ENCODE data around the gene CEMIP. TPM values are rescaled to one million over a fixed set of nuclear protein-coding genes. Genes with fewer than 3 reads are reported as not detected.

CEMIP gene
- total RNA-seq, 1 experiment from 2014 or later = 3.5 TPM

DNA sequence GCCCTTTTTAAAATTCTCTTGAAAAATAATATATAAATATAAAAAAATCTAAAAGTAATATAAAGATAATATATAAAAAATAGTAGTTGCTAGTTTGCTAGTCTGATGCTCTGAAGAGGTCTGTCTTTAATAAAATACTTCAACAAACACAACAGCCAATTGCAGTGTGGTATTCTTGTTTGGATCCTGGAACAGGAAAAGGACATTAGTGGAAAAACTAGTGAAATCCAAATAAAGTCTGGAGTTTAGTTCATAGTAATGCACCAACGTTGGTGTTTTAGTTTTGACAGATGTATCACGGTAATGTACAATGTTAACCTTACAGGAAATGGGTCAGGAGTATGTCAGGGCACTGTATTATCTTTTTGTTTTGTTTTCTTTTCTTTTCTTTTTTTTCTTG lies 26.0 kb upstream of the CEMIP start:
- TF ChIP-seq YY1 (IDR thresholded peaks at IDR 0.05; ENCODE audit: extremely low read depth, insufficient replicate concordance, low read depth, low read length) (no peak), EGR1 (IDR thresholded peaks at IDR 0.05; ENCODE audit: low read depth) (no peak), JUND (IDR thresholded peaks at IDR 0.05) (no peak), RAD21 (IDR thresholded peaks at IDR 0.05; ENCODE audit: low read depth) (no peak), ZFX (IDR thresholded peaks at IDR 0.05) (no peak), POLR2AphosphoS5 (IDR thresholded peaks at IDR 0.05; ENCODE audit: low read depth, low read length) (no peak), TCF7L2 (IDR thresholded peaks at IDR 0.05; ENCODE audit: borderline replicate concordance, extremely low read depth, insufficient read depth, insufficient read length) (no peak), CBX3 (IDR thresholded peaks at IDR 0.05; ENCODE audit: low read depth) (no peak), CEBPB (IDR thresholded peaks at IDR 0.05; ENCODE audit: low read depth) (no peak), SP1 (IDR thresholded peaks at IDR 0.05; ENCODE audit: low read depth) (no peak), FOSL1 (IDR thresholded peaks at IDR 0.05; ENCODE audit: low read depth) (no peak), SIN3A (IDR thresholded peaks at IDR 0.05; ENCODE audit: low read depth) (no peak), EZH2 (IDR thresholded peaks at IDR 0.05) (no peak)
- TF ChIP-seq, protein P1, sequence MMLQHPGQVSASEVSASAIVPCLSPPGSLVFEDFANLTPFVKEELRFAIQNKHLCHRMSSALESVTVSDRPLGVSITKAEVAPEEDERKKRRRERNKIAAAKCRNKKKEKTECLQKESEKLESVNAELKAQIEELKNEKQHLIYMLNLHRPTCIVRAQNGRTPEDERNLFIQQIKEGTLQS (IDR thresholded peaks at IDR 0.05) = no peak
- TF ChIP-seq, protein P2, sequence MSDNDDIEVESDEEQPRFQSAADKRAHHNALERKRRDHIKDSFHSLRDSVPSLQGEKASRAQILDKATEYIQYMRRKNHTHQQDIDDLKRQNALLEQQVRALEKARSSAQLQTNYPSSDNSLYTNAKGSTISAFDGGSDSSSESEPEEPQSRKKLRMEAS (IDR thresholded peaks at IDR 0.05) = no peak
- TF ChIP-seq, protein P3, sequence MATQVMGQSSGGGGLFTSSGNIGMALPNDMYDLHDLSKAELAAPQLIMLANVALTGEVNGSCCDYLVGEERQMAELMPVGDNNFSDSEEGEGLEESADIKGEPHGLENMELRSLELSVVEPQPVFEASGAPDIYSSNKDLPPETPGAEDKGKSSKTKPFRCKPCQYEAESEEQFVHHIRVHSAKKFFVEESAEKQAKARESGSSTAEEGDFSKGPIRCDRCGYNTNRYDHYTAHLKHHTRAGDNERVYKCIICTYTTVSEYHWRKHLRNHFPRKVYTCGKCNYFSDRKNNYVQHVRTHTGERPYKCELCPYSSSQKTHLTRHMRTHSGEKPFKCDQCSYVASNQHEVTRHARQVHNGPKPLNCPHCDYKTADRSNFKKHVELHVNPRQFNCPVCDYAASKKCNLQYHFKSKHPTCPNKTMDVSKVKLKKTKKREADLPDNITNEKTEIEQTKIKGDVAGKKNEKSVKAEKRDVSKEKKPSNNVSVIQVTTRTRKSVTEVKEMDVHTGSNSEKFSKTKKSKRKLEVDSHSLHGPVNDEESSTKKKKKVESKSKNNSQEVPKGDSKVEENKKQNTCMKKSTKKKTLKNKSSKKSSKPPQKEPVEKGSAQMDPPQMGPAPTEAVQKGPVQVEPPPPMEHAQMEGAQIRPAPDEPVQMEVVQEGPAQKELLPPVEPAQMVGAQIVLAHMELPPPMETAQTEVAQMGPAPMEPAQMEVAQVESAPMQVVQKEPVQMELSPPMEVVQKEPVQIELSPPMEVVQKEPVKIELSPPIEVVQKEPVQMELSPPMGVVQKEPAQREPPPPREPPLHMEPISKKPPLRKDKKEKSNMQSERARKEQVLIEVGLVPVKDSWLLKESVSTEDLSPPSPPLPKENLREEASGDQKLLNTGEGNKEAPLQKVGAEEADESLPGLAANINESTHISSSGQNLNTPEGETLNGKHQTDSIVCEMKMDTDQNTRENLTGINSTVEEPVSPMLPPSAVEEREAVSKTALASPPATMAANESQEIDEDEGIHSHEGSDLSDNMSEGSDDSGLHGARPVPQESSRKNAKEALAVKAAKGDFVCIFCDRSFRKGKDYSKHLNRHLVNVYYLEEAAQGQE (IDR thresholded peaks at IDR 0.05; ENCODE audit: low read depth) = no peak
- no TSS peak for BruUV-seq (replicated peaks)
- RAD21 ChIA-PET (ENCODE audit: low non-redundant PET in 1 of 2, low total read pairs in 2 of 2, uncharacterized antibody in 2 of 2, unreplicated experiment in 2 of 2) = no interaction called here
- H3K4me2 ChIP-seq (ENCODE audit: low read length) = no peak overlapping the region
- no peak overlapping the region for H2AFZ ChIP-seq (ENCODE audit: low read depth, low read length, poor library complexity, severe bottlenecking)
- H3K4me1 ChIP-seq (ENCODE audit: control insufficient read depth in 1 of 2, insufficient read depth in 2 of 2, low read length in 2 of 2) = no peaks in the 10 kb centered on the region
- POLR2A ChIA-PET = no interaction called here
- H3K9me3 ChIP-seq (ENCODE audit: control insufficient read depth in 1 of 2, insufficient read depth in 1 of 2, low read depth in 1 of 2, low read length in 2 of 2) = no peaks in the 10 kb centered on the region
- intact Hi-C loops (cut with micrococcal nuclease) = no loop called here
- H3K4me3 ChIP-seq (replicated peaks in 1 of 2; ENCODE audit: low read depth in 1 of 2, low read length in 2 of 2) = no peak overlapping the region
- H3K27ac ChIP-seq (ENCODE audit: low read depth, low read length) = no peak overlapping the region
- DNase-seq (ENCODE audit: low read depth, low spot score) (no peak), ATAC-seq (no peak)
- no peaks in the 10 kb centered on the region for H3K27me3 ChIP-seq (ENCODE audit: insufficient read depth, low read length)
- H3K36me3 ChIP-seq (ENCODE audit: control insufficient read depth in 1 of 2, insufficient read depth in 2 of 2, low read length in 2 of 2) = peaks cover 11 to 12% of the 10 kb centered on the region in 2 experiments; a peak in 3 of 4 replicates
- H3K9ac ChIP-seq (ENCODE audit: low read length) = no peak overlapping the region
- CTCF ChIA-PET = no interaction called here
- H3K9me2 ChIP-seq (ENCODE audit: insufficient read depth) = no peaks in the 10 kb centered on the region
- peaks cover 5% of the 10 kb centered on the region; the same call in 1 of the 2 replicates for H3K79me2 ChIP-seq (ENCODE audit: insufficient read depth, low read length)
- H4K20me1 ChIP-seq (ENCODE audit: insufficient read depth) = no peaks in the 10 kb centered on the region; the same call in 1 of the 2 replicates

Data from HCT116 (cell line).